NCI-H2196 (cell line): Measurements from ENCODE around the gene ESAM.

ENCODE experiments used
- DNase-seq: peaks from one replicate; lab custom pipeline; 2025; ENCODE audit not compliant: unreplicated experiment; lab: John Stamatoyannopoulos, UW

The ESAM gene

GRCh38 chr11:124737638-124738305 lies 24.3 kb downstream of the ESAM start:
- no peak for DNase-seq

- DNase-seq: no peak
Observed at GRCh38 chr11:124736736-124737135, 25.4 kb downstream of the ESAM start.

GRCh38 chr11:124732230-124732629 lies 29.9 kb downstream of the ESAM start:
- DNase-seq: no peak

GRCh38 chr11:124729571-124729970 lies 32.5 kb downstream of the ESAM start:
- no peak for DNase-seq

- DNase-seq: no peak
Observed at GRCh38 chr11:124728134-124728533, 34.0 kb downstream of the ESAM start.

GRCh38 chr11:124727474-124727873 lies 34.6 kb downstream of the ESAM start:
- DNase-seq: no peak

- DNase-seq: no peak
Observed at GRCh38 chr11:124725719-124726105, 36.4 kb downstream of the ESAM start.

GRCh38 chr11:124724979-124725718 lies 36.9 kb downstream of the ESAM start:
- no peak for DNase-seq

GRCh38 chr11:124722176-124722575 lies 39.9 kb downstream of the ESAM start:
- no peak for DNase-seq

- DNase-seq: no peak
Observed at GRCh38 chr11:124719534-124719933, 42.6 kb downstream of the ESAM start.

GRCh38 chr11:124718801-124719200 lies 43.3 kb downstream of the ESAM start:
- DNase-seq: no peak

- DNase-seq: peak; percentile 13
Observed at GRCh38 chr11:124717786-124718651, 44.1 kb downstream of the ESAM start.

GRCh38 chr11:124717421-124717785 lies 44.7 kb downstream of the ESAM start:
- no peak for DNase-seq

GRCh38 chr11:124716591-124716990 lies 45.5 kb downstream of the ESAM start:
- no peak for DNase-seq

GRCh38 chr11:124712392-124712791 lies 49.7 kb downstream of the ESAM start:
- no peak for DNase-seq

- DNase-seq: no peak
Observed at GRCh38 chr11:124707829-124708228, 54.3 kb downstream of the ESAM start.
